Fibroblast of pulmonary artery (primary cell): Measurements from ENCODE around the gene RSRC2.
"Not testable (repeated sequence)": the region's sequence is repeated elsewhere in the genome, so short reads cannot be mapped to it uniquely, and the experiment has no call there.

ENCODE experiments used
- DNase-seq: peaks from one replicate; pipeline ENCODE4 v3.0.0-alpha.2; 2010; ENCODE audit warnings: low read depth
- H3K4me3 ChIP-seq: replicated peaks from 2 replicates; pipeline ENCODE4 v1.5.1; 2011; ENCODE audit warnings: low read depth, mild to moderate bottlenecking, control low read depth, low read length, moderate library complexity
- CTCF ChIP-seq: IDR thresholded peaks from 2 replicates; pipeline ENCODE4 v1.5.1; 2011; ENCODE audit warnings: mild to moderate bottlenecking, control low read depth, low read length, inconsistent platforms; ENCODE audit errors: missing control alignments

RSRC2 gene, protein sequence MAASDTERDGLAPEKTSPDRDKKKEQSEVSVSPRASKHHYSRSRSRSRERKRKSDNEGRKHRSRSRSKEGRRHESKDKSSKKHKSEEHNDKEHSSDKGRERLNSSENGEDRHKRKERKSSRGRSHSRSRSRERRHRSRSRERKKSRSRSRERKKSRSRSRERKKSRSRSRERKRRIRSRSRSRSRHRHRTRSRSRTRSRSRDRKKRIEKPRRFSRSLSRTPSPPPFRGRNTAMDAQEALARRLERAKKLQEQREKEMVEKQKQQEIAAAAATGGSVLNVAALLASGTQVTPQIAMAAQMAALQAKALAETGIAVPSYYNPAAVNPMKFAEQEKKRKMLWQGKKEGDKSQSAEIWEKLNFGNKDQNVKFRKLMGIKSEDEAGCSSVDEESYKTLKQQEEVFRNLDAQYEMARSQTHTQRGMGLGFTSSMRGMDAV

DNA sequence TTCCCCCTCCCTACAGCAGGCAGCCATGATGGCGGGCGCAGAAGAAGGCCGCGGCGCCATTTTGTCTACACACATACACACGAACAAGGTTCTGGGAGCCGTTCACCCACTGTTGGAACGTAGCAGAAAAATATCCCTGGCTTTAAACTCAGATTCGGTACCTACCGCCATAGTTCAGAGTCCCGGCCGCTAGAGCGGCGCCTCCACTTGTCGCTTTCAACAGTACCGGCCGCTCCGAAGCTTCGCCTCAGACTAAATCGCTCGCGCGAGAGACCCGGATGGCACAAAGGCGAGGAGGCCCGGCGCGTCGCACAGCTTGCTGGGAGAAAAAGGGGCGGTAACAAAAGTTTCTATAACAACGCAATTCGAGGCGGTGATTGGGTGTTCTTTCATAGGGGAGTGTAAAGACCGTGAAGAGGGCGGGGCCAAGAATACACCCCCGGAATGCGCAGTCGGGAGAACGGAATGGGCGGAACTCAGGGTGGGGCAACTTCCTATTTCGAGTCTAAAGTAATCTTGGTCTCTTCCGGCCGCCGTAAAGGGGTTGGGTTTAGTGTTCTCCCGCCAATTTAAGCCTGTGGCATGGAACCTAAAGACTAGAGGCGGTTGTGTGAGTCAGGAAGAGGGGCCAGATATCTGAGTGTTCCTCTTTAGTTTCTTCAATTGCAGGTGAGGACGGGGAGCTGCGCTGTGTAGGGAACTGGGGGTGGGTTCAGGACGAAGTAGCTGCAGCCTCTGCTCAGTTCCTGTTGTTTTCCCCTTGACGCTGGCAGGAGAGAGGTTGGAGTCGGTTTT, at the start of gene RSRC2, which contains the start of gene KNTC1:
Gene RSRC2 (minus strand): TSS at position 254 of the 795 bp plus-strand sequence. CDS start 83 bp downstream, at position 171.
Gene KNTC1 (plus strand): TSS at position 567 of the 795 bp plus-strand sequence. CDS start 2,815 bp downstream, outside the sequence.
- TF ChIP-seq CTCF = no peak
- H3K4me3 ChIP-seq = peak within 1 kb of the TSS; percentile 100
- peak; percentile 100 for DNase-seq

GRCh38 chr12:122571821-122572220, 45.1 kb upstream of the RSRC2 start:
- DNase-seq = no peak
- no peak overlapping the region for H3K4me3 ChIP-seq
- no peak for TF ChIP-seq CTCF

GRCh38 chr12:122570006-122570405, 43.3 kb upstream of the RSRC2 start:
- DNase-seq, H3K4me3 ChIP-seq: not testable (repeated sequence)

GRCh38 chr12:122569288-122569687, 42.6 kb upstream of the RSRC2 start:
- no peak for TF ChIP-seq CTCF
- no peak overlapping the region for H3K4me3 ChIP-seq
- no peak for DNase-seq

DNA sequence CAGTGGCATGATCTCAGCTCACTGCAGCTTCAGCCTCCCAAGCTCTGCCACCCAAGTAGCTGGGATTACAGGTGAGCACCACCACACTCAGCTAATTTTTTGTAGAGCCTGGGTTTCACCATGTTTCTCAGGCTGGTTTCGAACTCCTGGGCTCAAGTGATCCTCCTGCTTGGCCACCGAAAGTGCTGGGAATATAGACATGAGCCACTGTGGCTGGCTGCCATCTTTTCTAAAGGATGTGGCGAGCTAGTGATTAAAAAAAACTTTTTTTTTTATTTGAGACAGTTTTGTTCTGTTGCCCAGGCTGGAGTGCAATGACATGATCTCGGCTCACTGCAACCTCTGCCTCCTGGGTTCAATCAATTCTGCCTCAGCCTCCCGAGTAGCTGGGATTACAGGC, 40.1 kb upstream of the RSRC2 start:
- H3K4me3 ChIP-seq, DNase-seq: not testable (repeated sequence)

GRCh38 chr12:122563361-122563760, 36.6 kb upstream of the RSRC2 start:
- no peak for TF ChIP-seq CTCF
- no peak for DNase-seq
- no peak overlapping the region for H3K4me3 ChIP-seq

DNA sequence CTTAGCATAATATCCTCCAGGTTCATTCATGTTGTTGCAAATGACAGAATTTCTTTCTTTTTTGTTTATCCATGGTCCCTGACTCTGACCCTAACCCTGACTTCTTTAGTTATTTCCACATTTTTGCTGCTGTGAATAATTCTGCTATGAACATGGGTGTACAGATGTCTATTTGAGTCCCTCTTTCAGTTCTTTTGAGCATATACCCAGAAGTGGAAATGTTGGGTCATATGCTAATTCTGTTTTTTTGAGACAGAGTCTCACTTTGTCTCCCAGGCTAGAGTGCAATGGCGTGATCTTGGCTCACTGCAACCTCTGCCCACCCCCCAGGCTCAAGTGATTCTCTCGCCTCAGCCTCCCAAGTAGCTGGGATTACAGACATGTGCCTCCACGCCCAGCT, 33.4 kb upstream of the RSRC2 start:
- no peak overlapping the region for H3K4me3 ChIP-seq
- TF ChIP-seq CTCF = no peak
- DNase-seq = no peak
